GM23338 (cell line): Measurements from ENCODE around the gene F2RL2. TPM values are rescaled to one million over a fixed set of nuclear protein-coding genes. Genes with fewer than 3 reads are reported as not detected.

Experiments used
- ATAC-seq: fragments of 200-7000 bp; cut with Tn5 transposase; 3 replicates; pipeline ENCODE4 v1.9.1; 2020
- DNase-seq: peaks from one replicate; pipeline ENCODE4 v3.0.0-alpha.2; 2015; ENCODE audit warnings: low spot score
- H2AFZ ChIP-seq: fragments of 200-600 bp; sonication (generic); 2 replicates; pipeline ENCODE4 v1.8.0; 2016; ENCODE audit warnings: antibody characterized with exemption, mild to moderate bottlenecking, moderate library complexity
- H3F3A ChIP-seq: fragments of 200-600 bp; sonication (generic); replicated peaks from 2 replicates; pipeline ENCODE4 v1.8.0; 2017; ENCODE audit warnings: antibody characterized with exemption, mixed run types, low read depth
- H3K27ac ChIP-seq: fragments of 200-600 bp; sonication (generic); 2 replicates; pipeline ENCODE4 v1.6.1; 2016; ENCODE audit warnings: low read depth
- H3K27me3 ChIP-seq: fragments of 200-600 bp; sonication (generic); 2 replicates; pipeline ENCODE4 v1.8.0; 2016; ENCODE audit warnings: mild to moderate bottlenecking, mixed run types, moderate library complexity; ENCODE audit not compliant: insufficient read depth
- H3K36me3 ChIP-seq: fragments of 200-600 bp; sonication (generic); 2 replicates; pipeline ENCODE4 v1.8.0; 2016; ENCODE audit warnings: mild to moderate bottlenecking; ENCODE audit not compliant: insufficient read depth
- H3K4me1 ChIP-seq: fragments of 200-600 bp; sonication (generic); 2 replicates; pipeline ENCODE4 v1.8.0; 2016; ENCODE audit warnings: mild to moderate bottlenecking, moderate library complexity; ENCODE audit not compliant: insufficient read depth
- H3K4me2 ChIP-seq: fragments of 200-600 bp; sonication (generic); 2 replicates; pipeline ENCODE4 v1.7.1; 2017; ENCODE audit warnings: mixed run types
- H3K4me3 ChIP-seq: fragments of 200-600 bp; sonication (generic); 2 replicates; pipeline ENCODE4 v1.6.1; 2016; ENCODE audit warnings: mixed run types
- H3K79me2 ChIP-seq: fragments of 200-600 bp; sonication (generic); replicated peaks from 2 replicates; pipeline ENCODE4 v1.8.0; 2017; ENCODE audit warnings: mild to moderate bottlenecking; ENCODE audit not compliant: insufficient read depth
- H3K9me2 ChIP-seq: fragments of 200-600 bp; sonication (generic); 2 replicates; pipeline ENCODE4 v1.8.0; 2017; ENCODE audit not compliant: insufficient read depth
- H4K20me1 ChIP-seq: fragments of 200-600 bp; sonication (generic); replicated peaks from 2 replicates; pipeline ENCODE4 v1.8.0; 2017; ENCODE audit warnings: mild to moderate bottlenecking; ENCODE audit not compliant: insufficient read depth
- H3K27ac Mint-ChIP-seq: 2 replicates; pipeline ENCODE4 v1.8.0; 2020; ENCODE audit warnings: inconsistent platforms, mild to moderate bottlenecking, moderate library complexity, mixed read lengths
- H3K27me3 Mint-ChIP-seq: 3 replicates; pipeline ENCODE4 v1.8.0; 2022; ENCODE audit warnings: low read depth, mild to moderate bottlenecking, moderate library complexity, mixed read lengths, inconsistent platforms; ENCODE audit not compliant: insufficient read depth, poor library complexity
- H3K36me3 Mint-ChIP-seq: 3 replicates; pipeline ENCODE4 v1.8.0; 2021; ENCODE audit warnings: low read depth, mild to moderate bottlenecking, inconsistent platforms, moderate library complexity, mixed read lengths
- H3K4me1 Mint-ChIP-seq: 3 replicates; pipeline ENCODE4 v1.8.0; 2020; ENCODE audit warnings: mild to moderate bottlenecking, inconsistent platforms, mixed read lengths
- H3K4me3 Mint-ChIP-seq: 3 replicates; pipeline ENCODE4 v1.8.0; 2021; ENCODE audit warnings: moderate library complexity, mild to moderate bottlenecking, inconsistent platforms, mixed read lengths
- H3K9me3 Mint-ChIP-seq: 3 replicates; pipeline ENCODE4 v1.8.0; 2020; ENCODE audit warnings: moderate library complexity, mild to moderate bottlenecking, inconsistent platforms, mixed read lengths
- EZH2 ChIP-seq: fragments of 200-600 bp; sonication (generic); IDR thresholded peaks from one replicate; pipeline ENCODE4 v1.8.0; 2017; ENCODE audit warnings: antibody characterized with exemption, mild to moderate bottlenecking, low read depth; ENCODE audit not compliant: unreplicated experiment
- NANOG ChIP-seq: IDR thresholded peaks from 2 replicates; pipeline ENCODE4 v1.6.1; 2016; ENCODE audit warnings: antibody characterized with exemption, borderline replicate concordance
- POLR2AphosphoS5 ChIP-seq: IDR thresholded peaks from 2 replicates; pipeline ENCODE4 v1.6.1; 2016; ENCODE audit warnings: antibody characterized with exemption, low read depth
- REST ChIP-seq: IDR thresholded peaks from one replicate; pipeline ENCODE4 v1.6.1; 2018; ENCODE audit warnings: antibody characterized with exemption; ENCODE audit not compliant: unreplicated experiment
- STAT1 ChIP-seq: IDR thresholded peaks from one replicate; pipeline ENCODE4 v1.6.1; 2016; ENCODE audit warnings: antibody characterized with exemption; ENCODE audit not compliant: unreplicated experiment
- ZNF331 ChIP-seq: fragments of 250-450 bp; sonication (Bioruptor Pico); IDR thresholded peaks from 2 replicates; pipeline ENCODE4 v1.5.0; 2020; ENCODE audit warnings: low read depth, mild to moderate bottlenecking, moderate library complexity
- polyA plus RNA-seq: library from polyadenylated mRNA; unstranded; fragments of >200 nt; fragmentation: Nextera tagmentation; extraction: Ambion mirVana; gene quantifications from 2 replicates; pipeline ENCODE4 v1.2.1, GENCODE V29; 2016
- total RNA-seq: library from RNA; depleted of rRNA; stranded (reverse); fragments of >200 nt; shearing (Covaris generic); gene quantifications from 2 replicates; pipeline ENCODE4 v1.2.3, GENCODE V29; 2014
- TF ChIP-seq, protein P1 (sequence below): fragments of 250-450 bp; sonication (Bioruptor Pico); IDR thresholded peaks from 2 replicates; pipeline ENCODE4 v1.5.0; 2020; ENCODE audit warnings: mild to moderate bottlenecking, moderate library complexity

F2RL2 gene
- total and polyA plus RNA-seq, 2 experiments from 2014 or later, result 0.42 to 0.70 TPM

- no peak for DNase-seq
- Histone ChIP-seq H3K79me2 (no peaks in the 10 kb centered on the region), H3K36me3 (no peaks in the 10 kb centered on the region; the same call in 1 of the 2 replicates), H3F3A (no peaks in the 10 kb centered on the region), H3K27ac (peak overlapping the region; percentile 4; the same call in 1 of the 2 replicates), H3K27me3 (no peaks in the 10 kb centered on the region), H2AFZ (no peak overlapping the region), H3K4me2 (no peak overlapping the region), H4K20me1 (no peaks in the 10 kb centered on the region), H3K4me3 (no peak overlapping the region), H3K4me1 (peaks cover 12% of the 10 kb centered on the region), H3K9me2 (no peaks in the 10 kb centered on the region)
- ATAC-seq, result no peak
- peaks cover 15% of the 10 kb centered on the region for H3K36me3 Mint-ChIP-seq
- no peaks in the 10 kb centered on the region for H3K9me3 Mint-ChIP-seq
- TF ChIP-seq ZNF331 (CRISPR knock-in tag) (no peak), EZH2 (no peak), NANOG (no peak), POLR2AphosphoS5 (no peak), STAT1 (no peak), REST (no peak)
- TF ChIP-seq, protein P1, sequence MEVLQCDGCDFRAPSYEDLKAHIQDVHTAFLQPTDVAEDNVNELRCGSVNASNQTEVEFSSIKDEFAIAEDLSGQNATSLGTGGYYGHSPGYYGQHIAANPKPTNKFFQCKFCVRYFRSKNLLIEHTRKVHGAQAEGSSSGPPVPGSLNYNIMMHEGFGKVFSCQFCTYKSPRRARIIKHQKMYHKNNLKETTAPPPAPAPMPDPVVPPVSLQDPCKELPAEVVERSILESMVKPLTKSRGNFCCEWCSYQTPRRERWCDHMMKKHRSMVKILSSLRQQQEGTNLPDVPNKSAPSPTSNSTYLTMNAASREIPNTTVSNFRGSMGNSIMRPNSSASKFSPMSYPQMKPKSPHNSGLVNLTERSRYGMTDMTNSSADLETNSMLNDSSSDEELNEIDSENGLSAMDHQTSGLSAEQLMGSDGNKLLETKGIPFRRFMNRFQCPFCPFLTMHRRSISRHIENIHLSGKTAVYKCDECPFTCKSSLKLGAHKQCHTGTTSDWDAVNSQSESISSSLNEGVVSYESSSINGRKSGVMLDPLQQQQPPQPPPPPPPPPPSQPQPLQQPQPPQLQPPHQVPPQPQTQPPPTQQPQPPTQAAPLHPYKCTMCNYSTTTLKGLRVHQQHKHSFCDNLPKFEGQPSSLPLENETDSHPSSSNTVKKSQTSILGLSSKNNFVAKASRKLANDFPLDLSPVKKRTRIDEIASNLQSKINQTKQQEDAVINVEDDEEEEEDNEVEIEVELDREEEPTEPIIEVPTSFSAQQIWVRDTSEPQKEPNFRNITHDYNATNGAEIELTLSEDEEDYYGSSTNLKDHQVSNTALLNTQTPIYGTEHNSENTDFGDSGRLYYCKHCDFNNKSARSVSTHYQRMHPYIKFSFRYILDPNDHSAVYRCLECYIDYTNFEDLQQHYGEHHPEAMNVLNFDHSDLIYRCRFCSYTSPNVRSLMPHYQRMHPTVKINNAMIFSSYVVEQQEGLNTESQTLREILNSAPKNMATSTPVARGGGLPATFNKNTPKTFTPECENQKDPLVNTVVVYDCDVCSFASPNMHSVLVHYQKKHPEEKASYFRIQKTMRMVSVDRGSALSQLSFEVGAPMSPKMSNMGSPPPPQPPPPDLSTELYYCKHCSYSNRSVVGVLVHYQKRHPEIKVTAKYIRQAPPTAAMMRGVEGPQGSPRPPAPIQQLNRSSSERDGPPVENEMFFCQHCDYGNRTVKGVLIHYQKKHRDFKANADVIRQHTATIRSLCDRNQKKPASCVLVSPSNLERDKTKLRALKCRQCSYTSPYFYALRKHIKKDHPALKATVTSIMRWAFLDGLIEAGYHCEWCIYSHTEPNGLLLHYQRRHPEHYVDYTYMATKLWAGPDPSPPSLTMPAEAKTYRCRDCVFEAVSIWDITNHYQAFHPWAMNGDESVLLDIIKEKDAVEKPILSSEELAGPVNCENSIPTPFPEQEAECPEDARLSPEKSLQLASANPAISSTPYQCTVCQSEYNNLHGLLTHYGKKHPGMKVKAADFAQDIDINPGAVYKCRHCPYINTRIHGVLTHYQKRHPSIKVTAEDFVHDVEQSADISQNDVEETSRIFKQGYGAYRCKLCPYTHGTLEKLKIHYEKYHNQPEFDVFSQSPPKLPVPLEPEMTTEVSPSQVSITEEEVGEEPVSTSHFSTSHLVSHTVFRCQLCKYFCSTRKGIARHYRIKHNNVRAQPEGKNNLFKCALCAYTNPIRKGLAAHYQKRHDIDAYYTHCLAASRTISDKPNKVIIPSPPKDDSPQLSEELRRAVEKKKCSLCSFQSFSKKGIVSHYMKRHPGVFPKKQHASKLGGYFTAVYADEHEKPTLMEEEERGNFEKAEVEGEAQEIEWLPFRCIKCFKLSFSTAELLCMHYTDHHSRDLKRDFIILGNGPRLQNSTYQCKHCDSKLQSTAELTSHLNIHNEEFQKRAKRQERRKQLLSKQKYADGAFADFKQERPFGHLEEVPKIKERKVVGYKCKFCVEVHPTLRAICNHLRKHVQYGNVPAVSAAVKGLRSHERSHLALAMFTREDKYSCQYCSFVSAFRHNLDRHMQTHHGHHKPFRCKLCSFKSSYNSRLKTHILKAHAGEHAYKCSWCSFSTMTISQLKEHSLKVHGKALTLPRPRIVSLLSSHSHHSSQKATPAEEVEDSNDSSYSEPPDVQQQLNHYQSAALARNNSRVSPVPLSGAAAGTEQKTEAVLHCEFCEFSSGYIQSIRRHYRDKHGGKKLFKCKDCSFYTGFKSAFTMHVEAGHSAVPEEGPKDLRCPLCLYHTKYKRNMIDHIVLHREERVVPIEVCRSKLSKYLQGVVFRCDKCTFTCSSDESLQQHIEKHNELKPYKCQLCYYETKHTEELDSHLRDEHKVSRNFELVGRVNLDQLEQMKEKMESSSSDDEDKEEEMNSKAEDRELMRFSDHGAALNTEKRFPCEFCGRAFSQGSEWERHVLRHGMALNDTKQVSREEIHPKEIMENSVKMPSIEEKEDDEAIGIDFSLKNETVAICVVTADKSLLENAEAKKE, result no peak
- no peak overlapping the region for H3K27ac Mint-ChIP-seq
- H3K4me1 Mint-ChIP-seq, result peaks cover 11% of the 10 kb centered on the region
- H3K4me3 Mint-ChIP-seq, result no peak overlapping the region
- H3K27me3 Mint-ChIP-seq, result peaks cover 1% of the 10 kb centered on the region
Observed at GRCh38 chr5:76606701-76607100, 16.5 kb downstream of the F2RL2 start.
